SK-N-SH treated with all-trans-retinoic acid at 6 μM for 48 hours (cell line): ENCODE results near the gene PRSS56.

Experiments used
- ATAC-seq: fragments of 200-7000 bp; cut with Tn5 transposase; 3 replicates; pipeline ENCODE4 v1.9.1; 2020; ENCODE audit warnings: mild to moderate bottlenecking, moderate library complexity
- ARNTL ChIP-seq: fragments of 450-650 bp; formaldehyde crosslinking; IDR thresholded peaks from 2 replicates; pipeline ENCODE4 v1.5.0; 2020; ENCODE audit warnings: low read depth, mild to moderate bottlenecking, moderate library complexity, borderline replicate concordance
- BACH2 ChIP-seq: fragments of 250-450 bp; sonication (Bioruptor Pico); IDR thresholded peaks from 2 replicates; pipeline ENCODE4 v1.9.0; 2021; ENCODE audit warnings: mild to moderate bottlenecking, borderline replicate concordance
- CREB5 ChIP-seq: fragments of 250-450 bp; sonication (Bioruptor Pico); IDR thresholded peaks from 2 replicates; pipeline ENCODE4 v1.5.1; 2020; ENCODE audit warnings: low read depth, mild to moderate bottlenecking, moderate library complexity
- CSDC2 ChIP-seq: fragments of 250-450 bp; sonication (Bioruptor Pico); IDR thresholded peaks from 2 replicates; pipeline ENCODE4 v1.5.0; 2020; ENCODE audit warnings: mild to moderate bottlenecking, moderate library complexity
- ESRRG ChIP-seq: fragments of 250-450 bp; sonication (Bioruptor Pico); IDR thresholded peaks from 2 replicates; pipeline ENCODE4 v1.6.1; 2021; ENCODE audit warnings: mild to moderate bottlenecking
- GLIS3 ChIP-seq: fragments of 250-450 bp; sonication (Bioruptor Pico); IDR thresholded peaks from 2 replicates; pipeline ENCODE4 v1.5.0; 2020; ENCODE audit warnings: mild to moderate bottlenecking, moderate library complexity
- ISL1 ChIP-seq: fragments of 250-450 bp; sonication (Bioruptor Pico); IDR thresholded peaks from 2 replicates; pipeline ENCODE4 v2.1.2; 2022; ENCODE audit warnings: mild to moderate bottlenecking, moderate library complexity
- OSR1 ChIP-seq: fragments of 250-450 bp; sonication (Bioruptor Pico); IDR thresholded peaks from 2 replicates; pipeline ENCODE4 v1.8.0; 2022; ENCODE audit warnings: moderate library complexity, mild to moderate bottlenecking, inconsistent platforms
- PATZ1 ChIP-seq: fragments of 250-450 bp; sonication (Bioruptor Pico); IDR thresholded peaks from 2 replicates; pipeline ENCODE4 v1.8.0; 2020; ENCODE audit warnings: mild to moderate bottlenecking, moderate library complexity, borderline replicate concordance
- PPARA ChIP-seq: fragments of 250-450 bp; sonication (Bioruptor Pico); IDR thresholded peaks from 2 replicates; pipeline ENCODE4 v1.5.0; 2020; ENCODE audit warnings: mild to moderate bottlenecking, borderline replicate concordance
- RARB ChIP-seq: fragments of 250-450 bp; sonication (Bioruptor Pico); IDR thresholded peaks from 2 replicates; pipeline ENCODE4 v1.8.0; 2021; ENCODE audit warnings: mild to moderate bottlenecking, moderate library complexity
- SNAI2 ChIP-seq: fragments of 250-450 bp; sonication (Bioruptor Pico); IDR thresholded peaks from 2 replicates; pipeline ENCODE4 v1.5.0; 2020; ENCODE audit warnings: mild to moderate bottlenecking, moderate library complexity
- TCF4 ChIP-seq: fragments of 250-450 bp; sonication (Bioruptor Pico); IDR thresholded peaks from 2 replicates; pipeline ENCODE4 v1.8.0; 2021; ENCODE audit warnings: mild to moderate bottlenecking, moderate library complexity, borderline replicate concordance
- TOX ChIP-seq: fragments of 250-450 bp; sonication (Bioruptor Pico); IDR thresholded peaks from 2 replicates; pipeline ENCODE4 v1.8.0; 2021; ENCODE audit warnings: mild to moderate bottlenecking, moderate library complexity, borderline replicate concordance
- TSHZ2 ChIP-seq: fragments of 250-450 bp; sonication (Bioruptor Pico); IDR thresholded peaks from 2 replicates; pipeline ENCODE4 v1.5.0; 2020; ENCODE audit warnings: mild to moderate bottlenecking, moderate library complexity
- ZFP3 ChIP-seq: fragments of 250-450 bp; sonication (Bioruptor Pico); IDR thresholded peaks from 2 replicates; pipeline ENCODE4 v1.5.0; 2020; ENCODE audit warnings: mild to moderate bottlenecking, moderate library complexity
- ZFP30 ChIP-seq: fragments of 450-650 bp; formaldehyde crosslinking; IDR thresholded peaks from 2 replicates; pipeline ENCODE4 v1.5.0; 2022; ENCODE audit warnings: mild to moderate bottlenecking, moderate library complexity
- ZNF565 ChIP-seq: fragments of 450-650 bp; formaldehyde crosslinking; conservative IDR thresholded peaks from 2 replicates; pipeline ENCODE4 v1.5.0; 2020; ENCODE audit warnings: low read depth, mild to moderate bottlenecking, moderate library complexity
- ZNF70 ChIP-seq: fragments of 450-650 bp; formaldehyde crosslinking; IDR thresholded peaks from 2 replicates; pipeline ENCODE4 v1.5.0; 2020; ENCODE audit warnings: mild to moderate bottlenecking, moderate library complexity
- ZNF8 ChIP-seq: fragments of 450-650 bp; formaldehyde crosslinking; IDR thresholded peaks from 2 replicates; pipeline ENCODE4 v1.5.0; 2020; ENCODE audit warnings: mild to moderate bottlenecking, moderate library complexity
- TF ChIP-seq, protein P1 (sequence below): fragments of 250-450 bp; sonication (Bioruptor Pico); IDR thresholded peaks from 2 replicates; pipeline ENCODE4 v1.8.0; 2021; ENCODE audit warnings: low read depth, mild to moderate bottlenecking, moderate library complexity, borderline replicate concordance
- TF ChIP-seq, protein P2 (sequence below): fragments of 250-450 bp; sonication (Bioruptor Pico); IDR thresholded peaks from 2 replicates; pipeline ENCODE4 v1.5.1; 2021; ENCODE audit warnings: mild to moderate bottlenecking, moderate library complexity

PRSS56 gene

DNA sequence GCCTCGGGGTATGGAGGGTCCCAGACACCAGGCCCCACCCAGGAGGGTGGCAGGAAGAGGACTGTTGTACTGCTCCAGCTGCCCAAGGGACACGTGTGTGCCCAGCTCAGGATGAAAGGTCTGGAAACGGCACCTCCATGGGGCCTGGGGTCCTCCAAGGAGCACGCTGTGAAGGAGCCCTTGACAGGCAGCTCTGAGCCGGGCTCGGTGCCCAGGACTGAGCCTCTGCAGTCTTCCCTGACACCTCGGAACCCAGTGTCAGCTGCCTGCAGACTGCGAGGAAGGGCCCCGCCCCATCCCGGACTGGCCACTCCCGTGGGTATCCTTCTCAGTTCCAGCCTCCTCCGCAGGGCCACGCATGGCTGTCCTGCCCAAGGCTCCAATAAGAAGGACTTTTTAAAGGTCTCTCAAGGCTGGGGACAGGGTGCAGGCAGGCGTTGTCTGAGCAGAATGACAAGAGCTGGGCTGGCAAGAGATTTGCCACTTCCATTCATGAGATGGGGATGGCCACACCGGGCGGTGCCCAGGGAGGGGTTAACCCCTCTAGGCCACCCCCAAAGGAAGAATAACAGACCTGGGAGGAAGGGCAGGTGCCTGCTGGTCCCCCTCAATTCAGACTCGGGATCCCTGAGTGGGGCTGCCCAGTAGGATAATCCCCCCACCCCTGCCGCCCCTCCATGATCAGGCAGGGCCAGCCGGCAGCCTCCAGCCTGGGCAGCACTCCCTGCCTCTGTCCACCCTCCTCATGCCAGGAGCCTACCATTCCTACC lies 41.4 kb upstream of the PRSS56 start:
- TF ChIP-seq ZNF565 (CRISPR knock-in tag) (no peak), TCF4 (CRISPR knock-in tag) (no peak), ZNF70 (CRISPR knock-in tag) (no peak), GLIS3 (no peak), ZFP3 (CRISPR knock-in tag) (no peak), SNAI2 (CRISPR knock-in tag) (no peak), ARNTL (CRISPR knock-in tag) (no peak), CREB5 (no peak), ESRRG (CRISPR knock-in tag) (no peak), BACH2 (no peak), ISL1 (CRISPR knock-in tag) (no peak), TSHZ2 (no peak), RARB (CRISPR knock-in tag) (no peak), ZNF8 (CRISPR knock-in tag) (no peak)
- TF ChIP-seq, protein P1, sequence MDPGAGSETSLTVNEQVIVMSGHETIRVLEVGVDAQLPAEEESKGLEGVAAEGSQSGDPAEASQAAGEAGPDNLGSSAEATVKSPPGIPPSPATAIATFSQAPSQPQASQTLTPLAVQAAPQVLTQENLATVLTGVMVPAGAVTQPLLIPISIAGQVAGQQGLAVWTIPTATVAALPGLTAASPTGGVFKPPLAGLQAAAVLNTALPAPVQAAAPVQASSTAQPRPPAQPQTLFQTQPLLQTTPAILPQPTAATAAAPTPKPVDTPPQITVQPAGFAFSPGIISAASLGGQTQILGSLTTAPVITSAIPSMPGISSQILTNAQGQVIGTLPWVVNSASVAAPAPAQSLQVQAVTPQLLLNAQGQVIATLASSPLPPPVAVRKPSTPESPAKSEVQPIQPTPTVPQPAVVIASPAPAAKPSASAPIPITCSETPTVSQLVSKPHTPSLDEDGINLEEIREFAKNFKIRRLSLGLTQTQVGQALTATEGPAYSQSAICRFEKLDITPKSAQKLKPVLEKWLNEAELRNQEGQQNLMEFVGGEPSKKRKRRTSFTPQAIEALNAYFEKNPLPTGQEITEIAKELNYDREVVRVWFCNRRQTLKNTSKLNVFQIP (CRISPR knock-in tag): no peak
- TF ChIP-seq, protein P2, sequence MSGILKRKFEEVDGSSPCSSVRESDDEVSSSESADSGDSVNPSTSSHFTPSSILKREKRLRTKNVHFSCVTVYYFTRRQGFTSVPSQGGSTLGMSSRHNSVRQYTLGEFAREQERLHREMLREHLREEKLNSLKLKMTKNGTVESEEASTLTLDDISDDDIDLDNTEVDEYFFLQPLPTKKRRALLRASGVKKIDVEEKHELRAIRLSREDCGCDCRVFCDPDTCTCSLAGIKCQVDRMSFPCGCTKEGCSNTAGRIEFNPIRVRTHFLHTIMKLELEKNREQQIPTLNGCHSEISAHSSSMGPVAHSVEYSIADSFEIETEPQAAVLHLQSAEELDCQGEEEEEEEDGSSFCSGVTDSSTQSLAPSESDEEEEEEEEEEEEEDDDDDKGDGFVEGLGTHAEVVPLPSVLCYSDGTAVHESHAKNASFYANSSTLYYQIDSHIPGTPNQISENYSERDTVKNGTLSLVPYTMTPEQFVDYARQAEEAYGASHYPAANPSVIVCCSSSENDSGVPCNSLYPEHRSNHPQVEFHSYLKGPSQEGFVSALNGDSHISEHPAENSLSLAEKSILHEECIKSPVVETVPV (CRISPR knock-in tag): no peak
- no peak for ATAC-seq

DNA sequence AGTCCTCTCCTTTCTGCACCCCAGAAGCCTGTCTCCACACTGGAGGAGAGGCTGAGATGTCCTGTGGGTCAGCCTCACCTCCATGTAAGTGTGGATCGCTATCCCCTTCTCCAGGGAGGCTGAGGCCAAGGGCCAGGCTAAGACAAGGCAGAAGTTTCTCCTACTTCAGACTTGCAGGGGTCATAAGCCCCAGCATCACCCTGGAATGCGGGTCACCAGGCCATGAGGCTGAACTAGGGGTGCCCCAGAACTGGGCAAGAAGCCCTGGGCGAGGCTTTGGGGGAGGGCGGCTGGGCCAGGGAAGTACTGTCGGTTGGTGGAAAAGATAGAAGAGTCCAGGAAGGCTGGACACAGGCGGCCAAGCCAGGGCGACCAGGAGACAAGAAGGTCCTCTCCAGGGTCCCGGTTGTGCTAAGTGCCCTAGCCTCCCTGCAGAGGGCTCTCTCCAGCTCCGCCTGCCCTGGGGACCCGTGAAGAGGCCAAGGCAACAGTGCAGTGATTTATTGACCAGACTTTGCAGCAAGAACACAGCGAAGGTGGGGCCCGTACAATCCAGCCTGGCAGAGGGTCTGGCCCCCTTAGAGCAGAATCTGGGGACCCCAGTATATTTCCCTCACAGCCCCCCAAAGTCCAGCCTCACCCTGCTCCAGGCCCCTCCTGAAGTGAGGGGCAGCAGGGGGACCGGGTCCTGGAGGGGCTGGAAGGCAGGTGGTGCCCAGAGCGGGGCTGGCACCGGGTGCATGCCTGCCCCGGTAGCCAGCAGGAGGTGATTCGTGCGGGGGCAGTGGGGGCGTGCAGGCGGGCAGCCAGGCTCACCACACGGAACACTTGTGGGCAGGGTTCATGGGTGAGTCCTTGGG lies 40.6 kb upstream of the PRSS56 start:
- TF ChIP-seq CSDC2 (no peak), CREB5 (no peak), ARNTL (CRISPR knock-in tag) (no peak), TOX (no peak), ZFP30 (CRISPR knock-in tag) (no peak), PATZ1 (CRISPR knock-in tag) (no peak), GLIS3 (no peak), ZNF8 (CRISPR knock-in tag) (no peak), SNAI2 (CRISPR knock-in tag) (no peak), TCF4 (CRISPR knock-in tag) (no peak), ISL1 (CRISPR knock-in tag) (no peak), PPARA (no peak), OSR1 (CRISPR knock-in tag) (no peak)
- TF ChIP-seq, protein P2 (CRISPR knock-in tag): no peak
- TF ChIP-seq, protein P1 (CRISPR knock-in tag): no peak
- no peak; the same call in 2 of the 3 replicates for ATAC-seq
